ENCODE measurements around the gene HNRNPLL. TPM values are rescaled to one million over a fixed set of nuclear protein-coding genes. Genes with fewer than 3 reads are reported as not detected.

The HNRNPLL gene
- total and polyA plus RNA-seq, 2 of the 8 experiments (the other 6 are each of a cell fraction or from before 2014, with no cell fraction given) = 18.6 to 69.3 TPM

DNA sequence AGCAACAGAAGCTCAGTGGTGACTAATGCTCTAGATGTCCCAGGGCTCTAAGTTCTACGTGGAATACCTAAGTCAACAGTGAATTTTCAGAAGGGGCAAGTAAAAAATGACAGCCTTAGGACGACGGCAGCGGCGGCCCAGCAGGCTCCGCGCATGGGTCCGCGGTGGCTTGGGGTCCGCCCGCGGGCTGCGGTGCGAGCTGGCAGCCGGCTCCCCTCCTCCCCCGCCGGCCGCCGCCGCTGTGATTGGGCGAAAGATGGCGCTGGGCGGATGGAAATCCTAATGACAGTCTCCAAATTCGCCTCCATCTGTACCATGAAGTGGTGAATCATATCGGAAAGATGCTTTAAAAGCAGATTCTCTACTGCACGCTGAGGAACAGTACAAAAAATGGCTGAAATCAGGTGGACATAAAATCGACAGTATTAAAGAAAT is 74.7 kb downstream of the HNRNPLL start (continued):
- TF ChIP-seq KDM1A (IDR thresholded peaks at IDR 0.05; ENCODE audit: borderline replicate concordance, low read length) = no peak
- TF ChIP-seq POLR2A (IDR thresholded peaks at IDR 0.05; ENCODE audit: control extremely low read depth in 1 of 2, low read depth in 2 of 2, low read length in 2 of 2) = no peak
- no peak for TF ChIP-seq RNF2 (IDR thresholded peaks at IDR 0.05; ENCODE audit: borderline replicate concordance, low read depth, low read length, missing control alignments, poor library complexity, severe bottlenecking)
- no peak for TF ChIP-seq BACH1 (IDR thresholded peaks at IDR 0.05; ENCODE audit: low read length)
- TF ChIP-seq KDM4A (IDR thresholded peaks at IDR 0.05; ENCODE audit: low read depth, low read length, severe bottlenecking) = no peak
- no peak for TF ChIP-seq TEAD4 (IDR thresholded peaks at IDR 0.05; ENCODE audit: low read depth, low read length)
- TF ChIP-seq SP1 (IDR thresholded peaks at IDR 0.05; ENCODE audit: low read depth, low read length) = no peak
- TF ChIP-seq CBX5 (IDR thresholded peaks at IDR 0.05; ENCODE audit: low read depth, low read length) = no peak
- no peak for TF ChIP-seq RXRA (IDR thresholded peaks at IDR 0.05; ENCODE audit: insufficient read depth, low read depth, low read length)
- TF ChIP-seq TBP (IDR thresholded peaks at IDR 0.05; ENCODE audit: low read depth, low read length) = no peak
- TF ChIP-seq CHD7 (IDR thresholded peaks at IDR 0.05; ENCODE audit: insufficient replicate concordance, low read length) = no peak
- no peak for TF ChIP-seq SRF (IDR thresholded peaks at IDR 0.05; ENCODE audit: low read depth, low read length)

Data from H1 (cell line).